A673 (cell line): Measurements from ENCODE around the gene SPEF1. TPM values are rescaled to one million over a fixed set of nuclear protein-coding genes. Genes with fewer than 3 reads are reported as not detected.
A peak's percentile ranks its signal among the peaks of the same experiment; 100 is the strongest.

Experiments
- BruUV-seq: library from RNA; stranded (reverse); fragments of 400-500 nt; replicated peaks from 2 replicates; lab custom pipeline; 2021; lab: Mats Ljungman, UMichigan
- CTCF ChIA-PET: fragments of 300-600 bp; sonication (Branson Sonifier 250); formaldehyde crosslinking; loops from one replicate; lab custom pipeline; 2022; ENCODE audit warnings: antibody characterized with exemption; lab: Charles Lee
- POLR2A ChIA-PET: fragments of 300-600 bp; sonication (Branson Sonifier 250); formaldehyde crosslinking; loops from one replicate; lab custom pipeline; 2022; ENCODE audit warnings: antibody characterized with exemption; ENCODE audit not compliant: low non-redundant PET; lab: Charles Lee
- DNase-seq: peaks from one replicate; pipeline ENCODE4 v3.0.0-alpha.2; 2015; ENCODE audit warnings: low spot score
- H3K27ac ChIP-seq: fragments of 200-600 bp; sonication (generic); 2 replicates; pipeline ENCODE4 v1.5.1; 2016; ENCODE audit warnings: mixed run types, low read depth, mild to moderate bottlenecking, mixed read lengths, antibody characterized with exemption, low read length; ENCODE audit not compliant: poor library complexity, severe bottlenecking
- H3K27me3 ChIP-seq: fragments of 200-600 bp; sonication (generic); replicated peaks from 2 replicates; pipeline ENCODE4 v1.6.1; 2017; ENCODE audit warnings: mixed run types, low read depth, mild to moderate bottlenecking, mixed read lengths, antibody characterized with exemption, low read length; ENCODE audit not compliant: insufficient read depth, poor library complexity
- H3K36me3 ChIP-seq: fragments of 200-600 bp; sonication (generic); 2 replicates; pipeline ENCODE4 v1.6.1; 2016; ENCODE audit warnings: mixed run types, mild to moderate bottlenecking, mixed read lengths, antibody characterized with exemption, low read length; ENCODE audit not compliant: insufficient read depth, poor library complexity, severe bottlenecking
- H3K4me1 ChIP-seq: fragments of 200-600 bp; sonication (generic); 2 replicates; pipeline ENCODE4 v1.6.1; 2017; ENCODE audit warnings: mixed run types, mild to moderate bottlenecking, mixed read lengths, antibody characterized with exemption, low read length; ENCODE audit not compliant: insufficient read depth, poor library complexity, severe bottlenecking
- H3K4me3 ChIP-seq: fragments of 200-600 bp; sonication (generic); 2 replicates; pipeline ENCODE4 v1.5.1; 2016; ENCODE audit warnings: low read depth, mixed run types, mild to moderate bottlenecking, mixed read lengths, low read length; ENCODE audit not compliant: poor library complexity, severe bottlenecking
- H3K9me3 ChIP-seq: fragments of 200-600 bp; sonication (generic); 2 replicates; pipeline ENCODE4 v1.6.1; 2016; ENCODE audit warnings: mixed run types, low read depth, mild to moderate bottlenecking, mixed read lengths, antibody characterized with exemption, low read length; ENCODE audit not compliant: poor library complexity, severe bottlenecking
- EZH2 ChIP-seq: fragments of 200-600 bp; sonication (generic); IDR thresholded peaks from 2 replicates; pipeline ENCODE4 v1.6.1; 2017; ENCODE audit warnings: borderline replicate concordance, low read depth, mild to moderate bottlenecking, mixed read lengths, antibody characterized with exemption, low read length; ENCODE audit not compliant: poor library complexity, severe bottlenecking
- intact Hi-C: fragments of 100-400 bp; cut with micrococcal nuclease; formaldehyde crosslinking; loops from one replicate; pipeline ENCODE4 v1.10.0; 2022; ENCODE audit not compliant: unreplicated experiment
- total RNA-seq: library from RNA; stranded (reverse); gene quantifications from 2 replicates; pipeline ENCODE4 v1.2.3, GENCODE V29; 2021
- TF ChIP-seq, protein P1 (sequence below): fragments of 300-800, 200-600 bp; sonication (generic); conservative IDR thresholded peaks from 2 replicates; pipeline ENCODE4 v1.5.1; 2017; ENCODE audit warnings: low read depth, mild to moderate bottlenecking, antibody characterized with exemption, low read length, moderate library complexity, mixed read lengths

Gene SPEF1
- total RNA-seq, 1 experiment from 2014 or later: 0.49 TPM

DNA sequence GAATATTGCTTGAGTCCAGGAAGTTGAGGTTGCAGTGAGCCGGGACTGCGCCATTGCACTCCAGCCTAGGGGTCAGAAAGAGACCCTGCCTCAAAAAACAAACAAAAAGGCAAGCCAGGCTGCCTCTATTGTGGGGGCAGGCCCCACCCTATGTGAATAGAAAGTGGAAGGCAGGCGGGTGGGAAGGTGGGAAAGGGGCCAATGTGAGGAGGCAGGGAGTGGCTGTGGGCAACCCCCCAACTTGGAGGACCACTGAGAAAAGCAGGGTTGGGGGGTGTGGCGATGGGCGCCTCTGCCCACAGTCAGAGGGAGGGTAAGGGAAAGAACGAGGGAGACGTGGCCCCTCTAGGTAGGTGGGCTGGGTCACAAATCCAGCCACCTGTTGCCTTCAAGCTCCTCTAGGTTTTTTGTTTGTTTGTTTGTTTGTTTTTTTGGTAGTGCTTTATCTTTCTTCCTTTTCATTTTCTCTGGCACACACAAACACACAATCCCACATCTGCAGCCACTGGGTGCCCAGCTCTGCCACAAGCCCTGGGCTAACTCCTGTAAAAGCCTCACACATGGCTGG lies 33.8 kb upstream of the SPEF1 start:
- Histone ChIP-seq H3K27ac (no peak overlapping the region), H3K9me3 (no peaks in the 10 kb centered on the region), H3K4me3 (no peak overlapping the region), H3K36me3 (no peaks in the 10 kb centered on the region), H3K4me1 (peaks cover 27% of the 10 kb centered on the region), H3K27me3 (no peaks in the 10 kb centered on the region)
- ChIA-PET CTCF (no interaction called here), POLR2A (no interaction called here)
- no TSS peak for BruUV-seq
- intact Hi-C loops: no loop called here
- TF ChIP-seq EZH2: no peak
- TF ChIP-seq, protein P1, sequence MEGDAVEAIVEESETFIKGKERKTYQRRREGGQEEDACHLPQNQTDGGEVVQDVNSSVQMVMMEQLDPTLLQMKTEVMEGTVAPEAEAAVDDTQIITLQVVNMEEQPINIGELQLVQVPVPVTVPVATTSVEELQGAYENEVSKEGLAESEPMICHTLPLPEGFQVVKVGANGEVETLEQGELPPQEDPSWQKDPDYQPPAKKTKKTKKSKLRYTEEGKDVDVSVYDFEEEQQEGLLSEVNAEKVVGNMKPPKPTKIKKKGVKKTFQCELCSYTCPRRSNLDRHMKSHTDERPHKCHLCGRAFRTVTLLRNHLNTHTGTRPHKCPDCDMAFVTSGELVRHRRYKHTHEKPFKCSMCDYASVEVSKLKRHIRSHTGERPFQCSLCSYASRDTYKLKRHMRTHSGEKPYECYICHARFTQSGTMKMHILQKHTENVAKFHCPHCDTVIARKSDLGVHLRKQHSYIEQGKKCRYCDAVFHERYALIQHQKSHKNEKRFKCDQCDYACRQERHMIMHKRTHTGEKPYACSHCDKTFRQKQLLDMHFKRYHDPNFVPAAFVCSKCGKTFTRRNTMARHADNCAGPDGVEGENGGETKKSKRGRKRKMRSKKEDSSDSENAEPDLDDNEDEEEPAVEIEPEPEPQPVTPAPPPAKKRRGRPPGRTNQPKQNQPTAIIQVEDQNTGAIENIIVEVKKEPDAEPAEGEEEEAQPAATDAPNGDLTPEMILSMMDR: no peak
- DNase-seq: no peak

DNA sequence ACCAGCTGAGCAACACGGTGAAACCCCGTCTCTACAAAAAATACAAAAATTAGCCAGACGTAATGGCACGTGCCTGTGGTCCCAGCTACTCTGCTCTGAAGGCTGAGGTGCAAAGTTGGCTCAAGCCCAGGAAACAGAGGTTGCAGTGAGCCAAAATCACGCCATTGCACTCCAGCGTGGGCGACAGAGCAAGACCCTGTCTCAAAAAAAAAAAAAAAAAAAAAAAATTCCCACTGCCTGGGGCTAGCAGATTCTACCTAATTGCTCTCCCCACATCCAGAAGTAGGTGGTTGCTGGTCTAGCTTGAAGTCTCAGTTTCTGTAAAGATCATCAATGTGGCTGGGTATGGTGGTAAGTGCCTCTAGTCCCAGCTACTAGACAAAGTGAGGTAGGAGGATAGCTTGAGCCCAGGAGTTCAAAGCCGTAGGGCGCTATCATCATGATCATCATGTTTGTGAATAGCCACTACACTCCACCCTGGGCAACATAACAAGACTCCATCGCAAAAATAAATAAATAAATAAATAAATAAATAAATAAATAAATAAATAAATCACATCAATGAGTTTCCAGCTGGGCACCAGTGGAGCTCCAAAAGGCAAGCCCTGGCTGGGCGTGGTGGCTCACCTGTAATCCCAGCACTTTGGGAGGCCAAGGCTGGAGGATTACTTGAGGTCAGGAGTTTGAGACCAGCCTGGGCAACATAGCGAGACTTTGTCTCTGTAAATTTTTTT lies 32.8 kb upstream of the SPEF1 start:
- Histone ChIP-seq H3K36me3 (no peaks in the 10 kb centered on the region), H3K4me3 (no peak overlapping the region), H3K27me3 (no peaks in the 10 kb centered on the region), H3K9me3 (no peaks in the 10 kb centered on the region), H3K27ac (peak overlapping the region; percentile 72), H3K4me1 (peaks cover 21% of the 10 kb centered on the region)
- ChIA-PET POLR2A (no interaction called here), CTCF (no interaction called here)
- intact Hi-C loops: no loop called here
- BruUV-seq: no TSS peak
- no peak for DNase-seq
- TF ChIP-seq, protein P1: no peak
- TF ChIP-seq EZH2: no peak

DNA sequence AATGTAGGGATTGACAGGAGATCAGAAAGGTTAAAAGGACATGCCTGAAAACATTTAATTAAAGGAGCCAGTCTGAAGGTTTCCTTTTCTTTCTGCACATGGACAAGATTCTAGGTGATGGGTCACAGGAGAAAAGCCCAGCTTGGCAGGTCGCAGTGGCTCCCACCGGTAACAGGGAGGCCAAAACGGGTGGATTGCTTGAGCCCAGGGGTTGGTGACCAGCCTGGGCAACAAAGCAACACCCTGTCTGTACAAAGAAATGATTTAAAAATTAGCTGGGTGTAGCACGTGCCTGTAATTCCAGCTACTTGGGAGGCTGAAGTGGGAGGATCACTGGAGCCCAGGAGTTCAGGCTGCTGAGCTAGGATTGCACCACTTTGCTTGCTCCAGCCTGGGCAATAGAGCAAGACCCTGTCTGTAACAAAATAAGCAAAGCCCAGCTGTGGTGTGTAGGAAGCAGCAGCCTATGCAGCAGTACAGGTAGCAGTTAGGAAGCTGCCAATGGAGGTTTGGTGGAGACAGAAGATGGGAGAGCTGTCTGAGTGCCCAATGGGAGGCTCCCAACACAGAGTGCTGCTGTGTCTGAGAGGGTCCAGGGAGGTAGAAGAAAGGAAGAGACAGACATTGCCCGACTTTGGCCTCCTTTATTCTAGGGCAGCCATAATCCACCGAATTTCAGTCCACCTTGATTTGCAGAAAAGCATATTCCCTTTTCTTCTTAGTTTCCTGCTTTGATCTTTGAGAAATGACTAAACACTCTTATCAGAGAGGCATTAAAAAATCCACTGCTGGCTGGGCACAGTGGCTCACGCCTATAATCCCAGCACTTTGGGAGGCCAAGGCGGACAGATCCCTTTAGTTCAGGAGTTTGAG lies 32.0 kb upstream of the SPEF1 start:
- no TSS peak for BruUV-seq
- intact Hi-C loops: no loop called here
- POLR2A ChIA-PET: no interaction called here
- no peak for DNase-seq
- TF ChIP-seq, protein P1: no peak
- TF ChIP-seq EZH2: no peak
- peaks cover 22% of the 10 kb centered on the region for H3K4me1 ChIP-seq
- CTCF ChIA-PET: interaction anchor here (1.1 kb wide), 1 partner anchor 27 kb away, joined by 3 read pairs; the partner anchor contains the start of gene CENPB
- no peaks in the 10 kb centered on the region for H3K36me3 ChIP-seq
- H3K27me3 ChIP-seq: no peaks in the 10 kb centered on the region
- H3K27ac ChIP-seq: peak overlapping the region; percentile 72
- H3K9me3 ChIP-seq: no peaks in the 10 kb centered on the region
- H3K4me3 ChIP-seq: no peak overlapping the region
